H9 (cell line): ENCODE measurements around the gene PCSK6. TPM values are rescaled to one million over a fixed set of nuclear protein-coding genes. Genes with fewer than 3 reads are reported as not detected.

Experiments
- DNase-seq: peaks from one replicate; pipeline ENCODE4 v3.0.0-alpha.2; 2017
- H2AFZ ChIP-seq: one replicate; pipeline ENCODE4 v1.6.1; 2013; ENCODE audit warnings: mild to moderate bottlenecking, low read length, control low read depth, moderate library complexity
- H2AK5ac ChIP-seq: 2 replicates; pipeline ENCODE4 v1.6.1; 2013; ENCODE audit warnings: low read length, control low read depth, mixed read lengths; ENCODE audit not compliant: insufficient read length
- H2BK120ac ChIP-seq: one replicate; pipeline ENCODE4 v1.6.1; 2013; ENCODE audit warnings: low read depth, mild to moderate bottlenecking, low read length, control low read depth, inconsistent platforms; ENCODE audit not compliant: poor library complexity, severe bottlenecking
- H2BK12ac ChIP-seq: 2 replicates; pipeline ENCODE4 v1.6.1; 2013; ENCODE audit warnings: low read length, control low read depth, mixed read lengths, low read depth; ENCODE audit not compliant: insufficient read length
- H2BK15ac ChIP-seq: 2 replicates; pipeline ENCODE4 v1.6.1; 2013; ENCODE audit warnings: low read depth, low read length, control low read depth
- H2BK20ac ChIP-seq: one replicate; pipeline ENCODE4 v1.6.1; 2013; ENCODE audit warnings: low read depth, mild to moderate bottlenecking, low read length, control low read depth, inconsistent platforms; ENCODE audit not compliant: poor library complexity, severe bottlenecking
- H2BK5ac ChIP-seq: 2 replicates; pipeline ENCODE4 v1.6.1; 2013; ENCODE audit warnings: low read length, control low read depth, mixed read lengths; ENCODE audit not compliant: insufficient read length
- H3K14ac ChIP-seq: 2 replicates; pipeline ENCODE4 v1.6.1; 2013; ENCODE audit warnings: low read length, control low read depth; ENCODE audit not compliant: insufficient read depth
- H3K18ac ChIP-seq: 2 replicates; pipeline ENCODE4 v1.6.1; 2013; ENCODE audit warnings: low read depth, mild to moderate bottlenecking, mixed read lengths, low read length, control low read depth; ENCODE audit not compliant: insufficient read length
- H3K23ac ChIP-seq: 2 replicates; pipeline ENCODE4 v1.6.1; 2013; ENCODE audit warnings: low read length, control low read depth, mixed read lengths, low read depth; ENCODE audit not compliant: insufficient read length
- H3K23me2 ChIP-seq: 2 replicates; pipeline ENCODE4 v1.6.1; 2013; ENCODE audit warnings: low read depth, mild to moderate bottlenecking, mixed read lengths, low read length, control low read depth; ENCODE audit not compliant: insufficient read length, poor library complexity, severe bottlenecking
- H3K27ac ChIP-seq: 2 replicates; pipeline ENCODE4 v1.5.1; 2013; ENCODE audit warnings: low read length, control low read depth, mixed read lengths, low read depth; ENCODE audit not compliant: insufficient read length
- H3K27me3 ChIP-seq: 2 replicates; pipeline ENCODE4 v1.6.1; 2013; ENCODE audit warnings: low read length, control low read depth, inconsistent platforms; ENCODE audit not compliant: insufficient read depth
- H3K4ac ChIP-seq: 2 replicates; pipeline ENCODE4 v1.6.1; 2013; ENCODE audit warnings: low read depth, mild to moderate bottlenecking, control low read depth, inconsistent platforms, low read length, moderate library complexity
- H3K4me1 ChIP-seq: 2 replicates; pipeline ENCODE4 v1.6.1; 2013; ENCODE audit warnings: low read length, control low read depth, inconsistent platforms; ENCODE audit not compliant: insufficient read depth
- H3K4me2 ChIP-seq: 2 replicates; pipeline ENCODE4 v1.6.1; 2013; ENCODE audit warnings: low read length, control low read depth, mixed read lengths; ENCODE audit not compliant: insufficient read length, insufficient read depth
- H3K56ac ChIP-seq: 2 replicates; pipeline ENCODE4 v1.6.1; 2013; ENCODE audit warnings: low read depth, mild to moderate bottlenecking, mixed read lengths, low read length, control low read depth; ENCODE audit not compliant: insufficient read length
- H3K79me1 ChIP-seq: 2 replicates; pipeline ENCODE4 v1.6.1; 2013; ENCODE audit warnings: low read depth, mild to moderate bottlenecking, moderate library complexity, low read length, control low read depth, inconsistent platforms; ENCODE audit not compliant: insufficient read depth, poor library complexity, severe bottlenecking
- H3K79me2 ChIP-seq: 2 replicates; pipeline ENCODE4 v1.6.1; 2013; ENCODE audit warnings: low read length, control low read depth, inconsistent platforms; ENCODE audit not compliant: insufficient read depth
- H3K9ac ChIP-seq: 2 replicates; pipeline ENCODE4 v1.6.1; 2013; ENCODE audit warnings: low read length, control low read depth, mixed read lengths; ENCODE audit not compliant: insufficient read length; ENCODE audit errors: extremely low read depth
- H3K9me3 ChIP-seq: one replicate; pipeline ENCODE4 v1.6.1; 2013; ENCODE audit warnings: low read depth, low read length, inconsistent platforms; ENCODE audit not compliant: control insufficient read depth
- H3T11ph ChIP-seq: one replicate; pipeline ENCODE4 v1.6.1; 2013; ENCODE audit warnings: mild to moderate bottlenecking, low read length, control low read depth, inconsistent platforms
- H4K20me1 ChIP-seq: one replicate; pipeline ENCODE4 v1.6.1; 2013; ENCODE audit not compliant: control insufficient read depth, insufficient read length, insufficient read depth
- H4K5ac ChIP-seq: 2 replicates; pipeline ENCODE4 v1.6.1; 2013; ENCODE audit warnings: low read depth, mild to moderate bottlenecking, mixed read lengths, low read length, control low read depth; ENCODE audit not compliant: insufficient read length
- H4K8ac ChIP-seq: replicated peaks from 2 replicates; pipeline ENCODE4 v1.6.1; 2013; ENCODE audit warnings: low read length, control low read depth, mixed read lengths, low read depth; ENCODE audit not compliant: insufficient read length
- H4K91ac ChIP-seq: 2 replicates; pipeline ENCODE4 v1.6.1; 2013; ENCODE audit warnings: low read depth, mild to moderate bottlenecking, moderate library complexity, mixed read lengths, low read length, control low read depth; ENCODE audit not compliant: insufficient read length
- H3K27ac Mint-ChIP-seq, 3 experiments: 2 replicates in 2 of 3; 3 replicates in 1 of 3; pipeline ENCODE4 v1.8.0; 2020 to 2021; ENCODE audit warnings: mixed read lengths in 3 of 3, mild to moderate bottlenecking in 1 of 3, moderate library complexity in 1 of 3
- H3K27me3 Mint-ChIP-seq: 2 replicates; pipeline ENCODE4 v1.8.0; 2021; ENCODE audit warnings: low read depth, mild to moderate bottlenecking, moderate library complexity, mixed read lengths
- H3K36me3 Mint-ChIP-seq, 3 experiments: 2 replicates in 2 of 3; 3 replicates in 1 of 3; pipeline ENCODE4 v1.8.0; 2020 to 2021; ENCODE audit warnings: low read depth in 3 of 3, mixed read lengths in 3 of 3; ENCODE audit not compliant: insufficient read depth in 1 of 3
- H3K4me1 Mint-ChIP-seq, 2 experiments: 2 replicates each; pipeline ENCODE4 v1.8.0; 2020; ENCODE audit warnings: mixed read lengths in 2 of 2
- H3K4me3 Mint-ChIP-seq, 2 experiments: 2 replicates in 1 of 2; 3 replicates in 1 of 2; pipeline ENCODE4 v1.8.0; 2020 to 2021; ENCODE audit warnings: mild to moderate bottlenecking in 2 of 2, mixed read lengths in 2 of 2, moderate library complexity in 1 of 2
- H3K9me3 Mint-ChIP-seq, 2 experiments: 2 replicates in 1 of 2; 3 replicates in 1 of 2; pipeline ENCODE4 v1.8.0; 2020; ENCODE audit warnings: mild to moderate bottlenecking in 2 of 2, mixed read lengths in 2 of 2, moderate library complexity in 1 of 2
- CTCF ChIP-seq: fragments of 200-600 bp; sonication (generic); conservative IDR thresholded peaks from 3 replicates; pipeline ENCODE4 v1.8.0; 2021; ENCODE audit warnings: antibody characterized with exemption, mild to moderate bottlenecking
- WGBS: extraction: QIAGEN DNeasy Blood & Tissue Kit; methylation state at CpG from one replicate; pipeline ENCODE4 v1.1.7; 2013; ENCODE audit warnings: missing lambda C conversion rate, low lambda C conversion rate, mixed read lengths; ENCODE audit not compliant: insufficient read length; ENCODE audit errors: extremely low coverage; 5-methylcytosine and 5-hydroxymethylcytosine counted together
- total RNA-seq: library from RNA; stranded (reverse); gene quantifications from 2 replicates; pipeline ENCODE4 v1.2.1, GENCODE V29; 2021

PCSK6 gene
- total RNA-seq, 1 experiment from 2014 or later: 4.0 TPM

DNA sequence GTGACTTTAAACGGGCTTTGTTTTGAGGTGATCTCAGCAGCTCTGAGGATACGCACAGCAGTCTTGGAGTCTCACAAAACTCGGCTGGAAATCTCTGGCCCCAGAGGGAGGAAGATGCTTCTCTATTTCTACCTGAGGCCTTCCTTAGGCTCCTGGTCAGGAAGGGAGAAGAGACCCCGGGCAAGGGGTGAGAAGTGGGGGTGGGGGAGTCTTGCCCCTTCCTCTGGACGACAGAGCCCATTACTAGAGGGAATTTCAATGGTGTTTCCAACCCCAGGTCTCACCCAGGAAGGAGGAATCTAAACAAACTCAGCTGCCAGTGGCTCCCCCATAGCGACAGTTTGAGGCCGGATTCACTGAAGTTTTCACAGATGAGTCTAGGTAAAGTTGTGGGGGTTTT is 37.4 kb upstream of the PCSK6 start:
- WGBS: no CpG with 5 or more reads among the region's 7 CpGs
- H3K9ac ChIP-seq: no peak overlapping the region
- H3K9me3 ChIP-seq: no peaks in the 10 kb centered on the region
- no peaks in the 10 kb centered on the region for H3K27me3 ChIP-seq
- no peaks in the 10 kb centered on the region for H3K79me1 ChIP-seq
- no peak overlapping the region for H3K14ac ChIP-seq
- H3K27ac ChIP-seq: no peak overlapping the region
- H4K8ac ChIP-seq: no peak overlapping the region
- no peaks in the 10 kb centered on the region for H3K36me3 Mint-ChIP-seq
- peaks cover 2 to 13% of the 10 kb centered on the region in 2 experiments; a peak in 3 of 4 replicates for H3K4me1 Mint-ChIP-seq
- no peaks in the 10 kb centered on the region; the same call in 1 of the 2 replicates for H3K4me1 ChIP-seq
- no peak overlapping the region for H3K56ac ChIP-seq
- H3K79me2 ChIP-seq: no peaks in the 10 kb centered on the region
- H3K4me3 Mint-ChIP-seq: no peak overlapping the region
- H3K4me2 ChIP-seq: no peak overlapping the region
- no peak overlapping the region for H4K5ac ChIP-seq
- H2AFZ ChIP-seq: no peak overlapping the region
- TF ChIP-seq CTCF: no peak
- no peak overlapping the region for H2BK15ac ChIP-seq
- H2BK120ac ChIP-seq: no peak overlapping the region
- H3K4ac ChIP-seq: no peak overlapping the region
- H3K27ac Mint-ChIP-seq: no peak overlapping the region; a peak in 1 of 7 replicates
- no peaks in the 10 kb centered on the region for H4K20me1 ChIP-seq
- no peak overlapping the region for H2BK5ac ChIP-seq
- H3K9me3 Mint-ChIP-seq: no peaks in the 10 kb centered on the region
- H2BK12ac ChIP-seq: no peak overlapping the region
- H3K23ac ChIP-seq: no peak overlapping the region
- H3K18ac ChIP-seq: no peak overlapping the region
- H2AK5ac ChIP-seq: no peak overlapping the region
- no peaks in the 10 kb centered on the region for H3K23me2 ChIP-seq
- no peak for DNase-seq
- peaks cover 4% of the 10 kb centered on the region for H3K27me3 Mint-ChIP-seq
- no peak overlapping the region for H2BK20ac ChIP-seq
- H4K91ac ChIP-seq: no peak overlapping the region
- H3T11ph ChIP-seq: no peak overlapping the region
